Measurements from ENCODE around the gene S1PR2.

The S1PR2 gene

GRCh38 chr19:10230861-10231611 lies at the start of gene S1PR2:
S1PR2 (minus strand) TSS chr19:10231331; CDS start chr19:10224905, 6,426 bp downstream.
- peak; percentile 86 for DNase-seq

GRCh38 chr19:10279737-10280442 lies 48.8 kb upstream of the S1PR2 start:
- DNase-seq: no peak

- DNase-seq: no peak
These were observed 47.8 kb upstream of the S1PR2 start for GRCh38 chr19:10278935-10279334.

GRCh38 chr19:10277795-10278589 lies 46.9 kb upstream of the S1PR2 start:
- no peak for DNase-seq

- DNase-seq: no peak
These were observed 43.5 kb upstream of the S1PR2 start for GRCh38 chr19:10274589-10274988.

GRCh38 chr19:10271543-10272086 lies 40.5 kb upstream of the S1PR2 start:
- peak; percentile 80 for DNase-seq

- peak; percentile 91 for DNase-seq
These were observed 39.7 kb upstream of the S1PR2 start, which contains the start of gene ICAM1 for GRCh38 chr19:10270616-10271394. ICAM1 (plus strand) TSS chr19:10271120; CDS start chr19:10271160, 40 bp downstream.

GRCh38 chr19:10270180-10270615 lies 39.1 kb upstream of the S1PR2 start:
- peak; percentile 88 for DNase-seq

GRCh38 chr19:10269333-10270179 lies 38.4 kb upstream of the S1PR2 start:
- DNase-seq: peak; percentile 87

GRCh38 chr19:10268071-10268470 lies 36.9 kb upstream of the S1PR2 start:
- no peak for DNase-seq

GRCh38 chr19:10266706-10267105 lies 35.6 kb upstream of the S1PR2 start:
- no peak for DNase-seq

GRCh38 chr19:10262771-10263170 lies 31.6 kb upstream of the S1PR2 start:
- no peak for DNase-seq

GRCh38 chr19:10260141-10260584 lies 29.0 kb upstream of the S1PR2 start:
- no peak for DNase-seq

GRCh38 chr19:10259162-10259905 lies 28.2 kb upstream of the S1PR2 start:
- peak; percentile 87 for DNase-seq

- DNase-seq: no peak
These were observed 27.1 kb upstream of the S1PR2 start for GRCh38 chr19:10258080-10258710.

GRCh38 chr19:10256970-10257615 lies 26.0 kb upstream of the S1PR2 start:
- no peak for DNase-seq

GRCh38 chr19:10256551-10256950 lies 25.4 kb upstream of the S1PR2 start:
- DNase-seq: no peak

GRCh38 chr19:10255358-10255757 lies 24.2 kb upstream of the S1PR2 start:
- DNase-seq: no peak

GRCh38 chr19:10254244-10254643 lies 23.1 kb upstream of the S1PR2 start:
- no peak for DNase-seq
